HG02884 (cell line): ENCODE measurements around the gene CBLB.

Source experiments
- ATAC-seq: cut with Tn5 transposase; IDR thresholded peaks from one replicate; pipeline ENCODE4 v1.9.1; 2021; ENCODE audit warnings: mild to moderate bottlenecking, moderate library complexity; ENCODE audit not compliant: unreplicated experiment

Gene CBLB

DNA sequence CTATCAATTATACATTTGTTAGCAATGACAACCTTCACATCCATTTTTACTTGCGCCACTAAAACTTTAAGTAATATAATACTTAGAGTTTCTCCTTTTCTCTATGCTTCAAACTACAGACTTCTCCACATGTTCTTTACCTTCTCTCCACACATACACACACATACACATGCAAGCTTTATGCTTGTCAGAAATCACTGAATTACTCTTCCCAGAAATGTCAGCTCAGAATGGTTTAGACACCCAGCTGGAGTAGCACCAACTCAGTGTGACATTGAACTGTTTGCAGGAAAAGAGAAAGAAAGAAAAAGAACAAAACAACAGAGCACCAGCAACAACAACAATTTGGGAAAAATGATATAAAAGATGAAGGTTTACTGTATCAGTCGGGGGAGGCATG, 20.9 kb downstream of the CBLB start:
- no peak for ATAC-seq

DNA sequence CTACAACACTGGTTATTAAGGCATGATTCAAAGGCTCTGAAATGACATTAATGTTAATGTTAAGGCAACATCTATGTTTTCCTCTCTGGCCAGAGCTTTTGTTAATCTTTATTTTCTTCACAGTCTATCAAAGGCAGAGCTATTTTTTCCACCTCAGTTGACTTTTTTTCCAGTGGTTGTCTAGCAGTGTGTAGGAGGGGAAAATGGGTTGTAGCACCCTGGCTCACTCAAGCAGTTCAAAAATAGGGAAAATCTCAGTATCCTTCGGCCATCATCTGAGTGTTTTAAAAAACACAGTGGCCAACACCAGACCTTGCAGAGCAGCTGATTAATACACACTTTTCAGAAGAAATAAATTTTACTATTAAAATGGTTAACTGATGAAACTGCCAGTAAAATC, 21.4 kb downstream of the CBLB start:
- ATAC-seq = no peak

DNA sequence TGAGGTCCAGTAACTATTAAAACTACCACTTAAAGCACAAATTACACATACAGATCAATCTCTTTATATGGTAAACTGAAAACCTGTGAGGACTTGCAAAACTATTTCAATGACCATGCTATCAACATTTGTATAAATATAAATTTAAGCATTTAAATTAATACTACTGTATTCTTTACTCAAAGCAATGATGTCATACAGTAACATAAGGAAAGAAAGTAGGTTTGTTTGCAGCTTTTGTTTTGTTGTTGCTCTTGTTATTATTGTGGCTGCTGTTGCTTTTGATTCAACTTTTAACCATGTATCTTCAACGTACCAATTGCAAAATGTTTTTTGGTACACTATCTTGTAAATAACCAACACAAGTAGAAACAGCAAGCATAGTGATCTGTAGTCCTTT, 22.0 kb downstream of the CBLB start:
- ATAC-seq = no peak

DNA sequence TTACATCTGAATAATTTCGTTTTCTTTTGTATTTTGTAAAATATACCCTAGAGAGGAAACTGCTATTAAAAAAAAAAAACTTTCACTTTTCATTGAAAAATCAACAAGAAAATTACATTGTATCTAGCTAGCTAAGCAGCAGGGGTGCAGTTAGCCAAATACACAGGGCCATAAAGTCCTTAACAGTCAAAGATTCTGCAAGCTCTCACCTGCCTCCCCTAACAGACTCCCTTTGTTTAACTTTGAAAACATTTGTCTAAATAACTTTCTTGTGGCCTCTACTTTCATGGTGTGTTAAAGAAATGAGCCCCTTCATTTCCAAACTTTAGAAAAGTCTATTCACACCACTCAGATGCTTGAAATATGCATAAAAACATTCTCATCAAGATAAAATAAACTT, 23.3 kb downstream of the CBLB start:
- no peak for ATAC-seq

DNA sequence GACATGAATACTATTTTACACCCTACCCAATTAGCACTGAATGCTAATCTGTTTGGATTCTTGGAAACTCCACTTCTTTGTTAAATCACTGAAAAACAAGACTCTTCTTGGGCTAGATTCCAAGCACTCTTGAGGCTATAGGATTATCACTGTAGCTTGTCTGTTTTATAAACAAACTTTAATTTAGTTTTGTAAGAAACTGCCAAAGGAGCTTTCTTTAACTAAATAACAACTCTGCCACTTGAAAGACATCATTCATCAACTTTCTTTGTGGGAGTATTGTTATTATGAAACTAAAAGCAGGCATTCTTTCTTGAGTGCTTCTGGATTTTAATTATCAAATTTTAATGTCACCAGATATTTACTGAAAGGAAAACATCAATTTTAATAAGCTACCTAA, 24.1 kb downstream of the CBLB start:
- no peak for ATAC-seq

DNA sequence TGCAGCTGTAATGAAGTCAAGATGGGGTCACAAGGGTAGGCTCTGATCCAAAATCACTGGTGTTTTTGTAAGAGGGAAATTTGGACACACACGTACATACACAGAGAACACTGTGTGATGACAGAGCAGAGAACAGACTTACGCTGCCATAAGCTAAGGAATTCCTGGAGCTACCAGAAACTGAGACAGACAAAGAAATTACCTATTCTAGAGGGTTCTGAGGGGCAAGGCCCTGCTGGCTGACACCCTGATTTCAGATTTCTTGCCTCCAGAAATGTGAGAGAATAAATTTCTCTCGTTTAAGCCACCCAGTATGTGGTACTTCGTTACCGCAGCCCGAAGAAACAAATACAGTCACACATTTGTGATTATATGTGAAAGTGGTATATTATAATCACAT, 24.8 kb downstream of the CBLB start:
- no peak for ATAC-seq

DNA sequence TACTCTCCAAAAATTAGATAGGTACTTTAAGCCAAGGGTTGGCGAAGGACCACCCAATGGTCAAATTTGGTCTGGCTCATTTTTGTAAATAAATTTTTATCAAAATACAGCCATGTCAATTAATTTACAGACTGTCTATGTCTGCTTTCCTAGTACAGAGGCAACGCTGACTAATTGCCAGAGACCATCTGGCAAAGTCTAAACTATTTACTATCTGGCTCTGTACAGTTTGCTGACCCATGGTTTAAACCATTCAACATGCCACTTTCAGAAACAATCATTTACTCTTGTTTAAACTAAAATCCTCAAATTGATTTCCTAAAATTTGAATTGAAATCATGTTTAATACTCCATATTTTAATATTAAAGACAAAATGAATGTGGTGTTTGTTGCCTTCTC, 25.9 kb downstream of the CBLB start:
- no peak for ATAC-seq

DNA sequence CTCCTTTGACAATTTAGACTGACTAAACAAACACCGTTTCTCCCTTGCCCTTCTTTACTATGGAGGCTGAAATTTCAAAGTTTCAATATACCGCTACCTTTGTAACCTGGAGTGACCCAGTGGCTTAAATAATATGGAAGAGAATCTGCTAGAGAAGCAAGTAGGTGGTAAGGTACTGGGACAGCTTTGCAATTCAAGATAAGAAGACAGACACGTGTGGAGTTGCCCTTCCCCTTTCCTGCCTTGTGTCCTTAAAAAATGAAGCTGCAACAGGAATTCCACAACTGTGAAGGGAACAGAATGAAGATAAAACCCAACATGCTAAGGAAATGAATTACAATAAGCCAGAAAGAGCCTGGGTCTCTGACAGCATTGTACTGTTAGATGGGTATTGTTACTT, 26.4 kb downstream of the CBLB start:
- no peak for ATAC-seq

DNA sequence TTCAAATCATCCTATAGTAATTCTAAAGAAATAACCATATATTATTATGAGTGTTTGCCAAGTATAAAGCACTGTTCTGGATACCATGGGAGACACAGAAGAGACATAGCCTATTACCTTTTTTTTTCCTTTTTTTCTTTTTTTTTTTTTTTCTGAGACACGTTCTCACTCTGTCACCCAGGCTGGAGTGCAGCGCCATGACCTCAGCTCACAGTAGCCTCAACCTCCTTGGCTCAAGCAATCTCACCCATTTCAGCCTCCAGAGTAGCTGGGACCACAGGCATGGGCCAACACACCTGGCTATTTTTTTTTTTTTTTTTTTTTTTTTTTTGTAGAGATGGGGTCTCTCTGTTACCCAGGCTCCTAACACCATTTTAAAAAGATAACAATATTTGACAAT, 30.9 kb downstream of the CBLB start:
- no peak for ATAC-seq

DNA sequence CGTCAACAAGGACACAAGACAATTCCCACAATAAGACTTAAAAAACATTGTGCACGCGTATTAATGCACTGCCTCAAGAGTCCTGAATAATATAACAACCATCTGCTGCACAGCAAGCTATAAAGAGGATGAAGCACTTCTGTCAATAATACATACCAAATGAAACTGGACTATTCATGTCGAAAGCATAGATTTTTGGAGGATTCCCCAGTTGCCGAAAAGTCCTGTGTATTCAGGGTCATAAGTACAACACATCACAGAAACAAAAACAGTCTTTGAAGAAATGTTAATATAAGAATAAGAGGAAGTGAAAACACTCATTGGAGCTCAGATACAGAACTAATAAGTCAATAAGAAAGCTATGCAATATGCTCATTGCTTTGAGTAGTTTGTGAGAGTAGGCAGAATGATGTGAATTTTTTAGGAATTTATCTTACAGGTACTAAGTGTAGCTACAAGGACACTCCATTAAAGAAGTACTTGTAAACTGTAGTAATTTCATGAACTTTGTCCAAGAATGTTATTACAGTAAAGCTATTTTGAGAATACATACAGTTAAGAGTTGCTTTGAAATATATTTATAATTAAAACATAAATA, 31.6 kb downstream of the CBLB start:
- ATAC-seq = peak; percentile 85

DNA sequence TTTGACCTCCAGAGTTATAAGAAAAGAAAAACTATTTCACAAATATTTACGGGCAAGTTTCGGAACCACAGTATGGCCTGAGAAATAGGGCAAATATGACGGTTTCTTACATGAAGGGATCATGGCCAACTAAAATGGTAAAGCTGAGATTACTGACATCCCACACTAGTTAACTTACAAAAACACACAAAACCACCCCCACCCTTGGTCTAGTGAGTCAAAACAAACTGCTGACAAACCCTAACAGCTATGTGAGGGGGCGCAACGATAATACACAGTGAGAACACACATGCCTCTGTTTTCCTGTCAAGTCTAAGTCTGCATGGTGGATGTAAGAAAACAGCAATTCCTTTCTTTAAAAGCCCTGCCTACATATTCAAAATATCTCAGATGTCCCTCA, 32.3 kb downstream of the CBLB start:
- peak; percentile 55 for ATAC-seq

DNA sequence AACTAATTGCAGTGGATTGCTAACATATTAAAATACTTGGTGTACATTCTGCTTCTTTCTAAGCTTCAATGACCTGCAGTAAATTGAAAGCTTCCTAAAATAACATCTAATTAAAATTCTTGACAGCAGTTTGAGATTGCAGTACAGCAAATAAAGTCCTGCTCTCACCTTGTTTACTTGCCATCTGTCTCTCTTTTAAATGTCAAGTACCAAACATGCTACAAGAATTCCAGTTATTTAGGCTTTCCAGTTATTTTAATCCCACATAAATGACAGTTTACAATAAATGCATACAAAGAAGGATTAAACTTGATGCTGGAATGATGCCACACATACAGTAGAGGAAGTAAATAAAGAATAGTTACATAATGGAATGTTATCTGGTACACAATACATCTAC, 33.2 kb downstream of the CBLB start:
- ATAC-seq = no peak

DNA sequence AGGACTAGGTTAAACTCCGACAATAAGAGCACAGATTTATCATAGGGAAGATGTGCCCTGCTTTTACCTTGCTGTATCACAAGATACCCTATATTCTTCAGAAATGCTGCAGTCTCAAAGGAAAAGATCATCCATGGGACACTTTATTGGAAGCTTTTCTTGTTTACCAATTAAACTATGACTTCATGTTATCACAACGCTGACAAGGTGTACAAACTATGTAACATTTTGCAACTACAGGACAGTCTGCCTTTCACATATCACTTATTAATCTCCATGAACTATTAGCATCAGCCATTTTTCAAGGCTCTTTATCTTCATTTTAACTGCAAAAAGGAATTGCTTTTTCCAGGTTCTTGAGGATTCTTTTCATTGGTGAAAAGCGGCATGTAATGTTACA, 34.0 kb downstream of the CBLB start:
- no peak for ATAC-seq

DNA sequence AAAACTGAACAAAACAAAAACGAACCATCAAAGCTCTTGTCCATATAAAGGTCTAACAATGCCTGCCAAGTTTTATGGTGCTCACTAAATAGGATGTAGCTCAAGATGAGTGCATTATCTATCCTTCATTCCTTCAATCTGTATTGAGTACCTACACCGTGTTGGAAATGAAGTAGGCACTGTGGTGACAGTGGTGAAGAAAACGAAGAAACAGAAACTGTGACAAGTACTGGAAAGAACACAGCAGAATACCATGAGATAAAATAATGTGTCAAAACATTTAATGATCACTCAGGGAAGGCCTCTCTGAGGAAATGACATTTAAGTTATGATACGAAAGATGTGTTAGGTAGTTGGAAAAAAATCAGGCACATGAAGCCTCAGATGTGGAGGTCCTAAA, 36.2 kb downstream of the CBLB start:
- no peak for ATAC-seq

DNA sequence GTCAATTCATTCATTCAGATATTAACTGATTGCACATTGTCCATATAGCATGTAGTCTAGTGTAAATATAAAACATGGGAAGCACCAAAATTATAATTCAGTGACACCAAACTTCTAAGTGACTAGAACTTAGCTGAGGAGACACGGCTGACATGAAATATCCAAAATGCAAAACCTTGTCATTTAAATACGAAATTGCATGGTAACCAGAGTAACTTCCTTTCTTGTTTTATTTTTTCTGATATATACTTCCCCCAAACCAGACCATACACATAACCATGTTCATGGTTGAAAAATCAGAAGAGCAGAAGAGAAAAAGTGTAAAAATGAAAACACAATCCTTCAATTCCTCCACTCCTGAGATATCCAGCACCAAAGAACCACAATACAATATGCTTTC, 38.0 kb downstream of the CBLB start:
- no peak for ATAC-seq

DNA sequence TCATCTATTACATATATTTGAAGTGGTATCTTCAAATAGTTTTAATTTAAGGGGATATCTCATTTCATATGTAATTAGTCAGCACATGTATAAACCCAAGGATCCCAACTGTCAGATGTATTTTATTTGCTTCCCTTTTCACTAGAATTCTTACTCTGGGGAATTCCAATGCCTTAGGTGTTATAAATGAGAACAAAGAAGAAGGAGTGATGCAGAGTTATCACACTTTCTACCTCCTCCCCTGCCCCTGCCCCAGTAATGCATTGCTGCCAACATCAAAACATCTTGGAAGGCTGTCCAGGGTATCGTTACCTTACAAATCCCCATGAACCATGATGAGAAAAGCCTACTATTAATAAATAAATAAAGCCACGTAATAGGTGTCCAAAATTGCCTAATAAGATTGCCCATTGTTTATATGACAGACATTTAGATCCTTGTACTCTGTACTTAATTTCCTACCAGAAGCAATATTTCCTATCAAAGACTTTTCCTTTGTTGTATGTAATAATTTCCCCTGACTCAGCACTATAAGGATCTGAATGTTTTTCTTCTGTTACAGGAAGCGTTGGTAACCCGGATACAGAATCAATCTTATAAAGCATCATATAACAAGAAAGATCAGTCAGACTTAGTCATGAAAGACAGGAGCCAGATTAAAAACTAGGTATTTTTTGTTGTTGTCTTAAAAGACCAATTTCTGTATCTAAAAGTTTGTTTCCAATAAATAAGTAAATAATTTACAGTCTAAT, 38.8 kb downstream of the CBLB start:
- no peak for ATAC-seq

DNA sequence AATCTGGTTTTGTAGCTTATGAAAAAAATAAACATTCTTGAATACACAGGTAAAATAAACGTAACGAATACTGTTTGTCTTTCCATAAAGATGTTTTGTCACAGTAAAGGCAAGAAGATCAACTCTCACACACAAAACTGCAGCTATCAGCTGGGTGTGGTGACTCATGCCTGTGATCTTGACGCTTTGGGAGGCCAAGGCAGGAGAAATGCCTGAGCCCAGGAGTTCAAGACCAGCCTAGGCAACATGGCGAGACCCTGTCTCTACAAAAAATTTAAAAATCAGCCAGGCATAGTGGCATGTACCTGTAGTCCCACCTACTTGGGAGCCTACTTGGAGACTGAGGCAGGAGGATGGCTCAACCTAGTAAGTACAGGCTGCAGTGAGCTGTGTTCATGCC, 39.6 kb downstream of the CBLB start:
- no peak for ATAC-seq

DNA sequence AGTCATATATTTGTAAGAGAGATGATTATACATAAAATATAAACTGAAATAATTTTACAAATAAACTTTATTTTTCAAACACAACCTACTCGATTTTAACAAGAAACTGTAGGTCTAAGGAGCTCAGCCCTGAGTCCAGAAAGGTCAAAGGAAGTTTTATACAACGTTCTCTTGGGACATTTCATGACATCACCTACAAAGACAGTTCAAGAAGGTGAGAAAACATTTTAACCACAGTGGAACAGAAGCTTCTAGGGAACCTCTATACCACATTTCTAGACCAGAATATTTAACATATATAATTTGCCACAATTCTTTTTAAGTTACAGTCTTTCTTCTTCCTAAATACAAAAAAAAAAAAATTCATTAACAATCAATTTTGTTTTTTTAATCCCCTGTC, 40.1 kb downstream of the CBLB start:
- no peak for ATAC-seq

DNA sequence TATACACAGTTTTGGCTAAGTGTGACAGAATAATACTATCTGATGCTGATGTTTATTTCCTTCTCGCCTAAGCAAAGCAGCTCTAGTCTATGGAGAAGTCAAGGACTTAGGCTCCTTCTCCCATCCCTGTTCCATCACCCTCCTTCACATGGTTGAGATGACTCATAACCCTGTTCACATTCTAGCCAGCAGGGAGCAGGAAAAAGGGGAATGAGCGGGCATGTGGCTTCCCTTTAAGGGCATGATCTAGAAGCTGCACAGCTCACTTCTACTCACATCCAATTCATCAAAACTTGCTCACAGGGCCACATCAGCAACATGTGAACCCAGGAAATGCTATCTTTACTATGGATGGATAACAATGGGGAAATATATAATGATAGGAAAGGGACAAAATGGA, 40.9 kb downstream of the CBLB start:
- ATAC-seq = no peak

DNA sequence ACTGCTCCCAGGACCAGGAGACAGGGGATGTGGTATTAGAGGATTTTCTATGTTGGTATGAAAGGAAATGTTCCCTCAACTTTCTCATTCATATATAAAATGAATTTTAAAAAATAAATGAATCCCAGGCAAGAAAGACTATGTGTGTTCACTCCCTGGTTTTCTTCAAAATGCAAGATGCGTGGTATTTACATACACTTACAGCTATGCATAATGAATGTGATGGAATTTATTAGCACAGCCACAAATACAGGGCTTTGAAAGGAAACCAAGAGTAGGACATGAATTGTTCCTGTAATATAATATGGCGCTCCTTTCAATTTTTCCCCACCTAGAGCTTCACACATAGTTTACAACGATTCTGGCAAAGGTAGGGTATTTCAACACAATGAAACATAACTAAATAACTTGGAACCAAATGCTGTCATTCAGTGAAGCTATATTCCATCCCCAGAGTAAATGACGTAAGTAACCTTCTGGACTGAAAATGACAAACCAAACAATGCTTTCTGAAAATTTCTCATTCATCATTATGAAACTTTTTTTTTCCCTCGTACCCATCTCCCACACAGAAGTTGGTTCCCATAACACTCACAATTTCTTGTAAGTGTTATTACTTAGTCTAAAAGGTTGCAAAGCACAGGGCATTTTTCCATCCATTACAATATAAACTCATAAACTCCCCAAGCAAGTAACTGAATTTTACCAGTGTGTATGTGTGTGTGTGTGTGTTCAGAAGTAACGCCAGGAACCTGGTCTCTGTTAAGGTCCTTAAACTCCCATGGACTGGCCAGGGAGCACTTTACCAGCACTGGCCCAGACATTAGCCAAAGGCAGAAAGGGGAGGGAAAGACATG, 41.8 kb downstream of the CBLB start:
- ATAC-seq = peak; percentile 32

DNA sequence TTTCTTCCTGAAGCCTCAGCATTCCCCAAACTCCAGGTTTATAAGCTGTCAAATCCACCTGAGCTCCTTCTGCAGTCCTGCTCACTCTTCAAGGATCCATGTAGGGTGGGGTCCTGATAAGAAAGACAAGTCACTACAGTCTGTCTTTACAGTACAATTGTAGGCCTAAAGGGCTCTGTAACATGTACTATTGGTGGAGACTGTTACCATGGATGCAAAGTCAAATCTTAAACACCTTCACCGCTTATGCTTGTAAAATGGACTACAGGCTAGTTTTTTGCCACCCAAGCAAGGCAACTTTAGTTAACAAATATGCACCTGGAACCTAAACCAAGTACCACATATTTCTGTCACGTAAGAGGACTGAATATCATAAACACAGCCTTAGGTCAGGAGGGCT, 44.7 kb downstream of the CBLB start:
- no peak for ATAC-seq
